T1000 (cell line): ENCODE results near the gene SHANK1.

ENCODE experiments used
- DNase-seq: peaks from one replicate; lab custom pipeline; 2025; ENCODE audit warnings: mixed read lengths; lab: John Stamatoyannopoulos, UW

Gene SHANK1

GRCh38 chr19:50728084-50728737, 8.6 kb upstream of the SHANK1 start:
- DNase-seq, result no peak

- DNase-seq, result no peak
These were observed 6.3 kb upstream of the SHANK1 start for GRCh38 chr19:50725911-50726230.

GRCh38 chr19:50725218-50725910, 5.8 kb upstream of the SHANK1 start:
- no peak for DNase-seq

- no peak for DNase-seq
These were observed 5.1 kb upstream of the SHANK1 start for GRCh38 chr19:50724522-50725217.

- DNase-seq, result no peak
These were observed 4.3 kb upstream of the SHANK1 start for GRCh38 chr19:50723735-50724521.

GRCh38 chr19:50723069-50723468, 3.5 kb upstream of the SHANK1 start, which contains the start of gene CLEC11A:
Gene CLEC11A, plus strand, starts transcription at chr19:50723364. Its CDS starts 162 bp downstream, at chr19:50723526.
- no peak for DNase-seq

- DNase-seq, result no peak
These were observed 2.8 kb upstream of the SHANK1 start for GRCh38 chr19:50722201-50723013.

- no peak for DNase-seq
These were observed 2.0 kb upstream of the SHANK1 start for GRCh38 chr19:50721441-50722137.

GRCh38 chr19:50720921-50721381, 1.3 kb upstream of the SHANK1 start:
- no peak for DNase-seq

GRCh38 chr19:50720181-50720920, 749 bp upstream of the SHANK1 start:
- no peak for DNase-seq

- DNase-seq, result no peak
These were observed 525 bp downstream of the SHANK1 start for GRCh38 chr19:50719119-50719435.

- no peak for DNase-seq
These were observed 1.1 kb downstream of the SHANK1 start for GRCh38 chr19:50718255-50719118.

GRCh38 chr19:50717891-50718254, 1.7 kb downstream of the SHANK1 start:
- no peak for DNase-seq

GRCh38 chr19:50717026-50717723, 2.4 kb downstream of the SHANK1 start:
- DNase-seq, result no peak

- DNase-seq, result no peak
These were observed 3.2 kb downstream of the SHANK1 start for GRCh38 chr19:50716178-50717025.

- DNase-seq, result no peak
These were observed 5.9 kb downstream of the SHANK1 start for GRCh38 chr19:50713556-50714236.

- DNase-seq, result no peak
These were observed 6.8 kb downstream of the SHANK1 start for GRCh38 chr19:50712833-50713232.
